Karpas-422 (cell line): ENCODE results near the gene GALNT17. TPM values are rescaled to one million over a fixed set of nuclear protein-coding genes. Genes with fewer than 3 reads are reported as not detected.

Source experiments
- DNase-seq: peaks from one replicate; pipeline ENCODE4 v3.0.0-alpha.2; 2015
- H2AFZ ChIP-seq: fragments of 200-600 bp; sonication (generic); 2 replicates; pipeline ENCODE4 v1.6.1; 2014; ENCODE audit warnings: antibody characterized with exemption, low read length, mixed read lengths
- H3K27ac ChIP-seq: fragments of 200-600 bp; sonication (generic); 2 replicates; pipeline ENCODE4 v1.5.1; 2014; ENCODE audit warnings: mild to moderate bottlenecking, low read length, moderate library complexity
- H3K27me3 ChIP-seq: fragments of 200-600 bp; sonication (generic); 2 replicates; pipeline ENCODE4 v1.6.1; 2014; ENCODE audit warnings: low read length, mixed read lengths
- H3K36me3 ChIP-seq: fragments of 200-600 bp; sonication (generic); 2 replicates; pipeline ENCODE4 v1.6.1; 2014; ENCODE audit warnings: low read length, mixed read lengths; ENCODE audit not compliant: insufficient read depth
- H3K4me1 ChIP-seq: fragments of 200-600 bp; sonication (generic); 2 replicates; pipeline ENCODE4 v1.6.1; 2014; ENCODE audit warnings: mild to moderate bottlenecking, low read length, mixed read lengths
- H3K4me2 ChIP-seq: fragments of 200-600 bp; sonication (generic); 2 replicates; pipeline ENCODE4 v1.6.1; 2014; ENCODE audit warnings: low read length, low read depth, mild to moderate bottlenecking; ENCODE audit not compliant: poor library complexity, severe bottlenecking
- H3K4me3 ChIP-seq: fragments of 200-600 bp; sonication (generic); 2 replicates; pipeline ENCODE4 v1.5.1; 2014; ENCODE audit warnings: mild to moderate bottlenecking, antibody characterized with exemption, low read length, mixed read lengths
- H3K79me2 ChIP-seq: fragments of 200-600 bp; sonication (generic); 2 replicates; pipeline ENCODE4 v1.6.1; 2014; ENCODE audit warnings: mild to moderate bottlenecking, low read length, mixed read lengths
- H3K9ac ChIP-seq: fragments of 200-600 bp; sonication (generic); 2 replicates; pipeline ENCODE4 v1.6.0; 2014; ENCODE audit warnings: low read length
- H3K9me2 ChIP-seq: fragments of 200-600 bp; sonication (generic), shearing (Covaris generic); replicated peaks from 2 replicates; pipeline ENCODE4 v1.6.0; 2014; ENCODE audit warnings: mild to moderate bottlenecking, low read length, moderate library complexity; ENCODE audit not compliant: insufficient read depth
- H3K9me3 ChIP-seq: fragments of 300-700, 200-600 bp; sonication (generic); 2 replicates; pipeline ENCODE4 v1.6.1; 2014; ENCODE audit warnings: low read length, mixed read lengths
- H4K20me1 ChIP-seq: fragments of 200-600 bp; sonication (generic); 2 replicates; pipeline ENCODE4 v1.6.1; 2014; ENCODE audit warnings: mild to moderate bottlenecking, antibody characterized with exemption, low read length, low read depth; ENCODE audit not compliant: insufficient read depth
- total RNA-seq: library from RNA; depleted of rRNA; stranded (reverse); fragments of >200 nt; shearing (Covaris generic); gene quantifications from 2 replicates; pipeline ENCODE4 v1.2.3, GENCODE V29; 2014; ENCODE audit warnings: low replicate concordance

The GALNT17 gene
- total RNA-seq, 1 experiment from 2014 or later: not detected

- H3K4me1 ChIP-seq: no peaks in the 10 kb centered on the region
- H3K27me3 ChIP-seq: no peaks in the 10 kb centered on the region
- no peak for DNase-seq
- H3K4me2 ChIP-seq: no peak overlapping the region
- H3K36me3 ChIP-seq: no peaks in the 10 kb centered on the region
- H2AFZ ChIP-seq: no peak overlapping the region
- no peak overlapping the region for H3K4me3 ChIP-seq
- H3K9ac ChIP-seq: no peak overlapping the region
- H4K20me1 ChIP-seq: no peaks in the 10 kb centered on the region
- H3K27ac ChIP-seq: no peak overlapping the region
- H3K9me3 ChIP-seq: no peaks in the 10 kb centered on the region
- H3K79me2 ChIP-seq: no peaks in the 10 kb centered on the region
- no peaks in the 10 kb centered on the region for H3K9me2 ChIP-seq
Observed at GRCh38 chr7:71668572-71668971, 536.6 kb downstream of the GALNT17 start.

- Histone ChIP-seq H4K20me1 (no peaks in the 10 kb centered on the region), H3K4me3 (no peak overlapping the region), H3K9ac (no peak overlapping the region), H3K36me3 (no peaks in the 10 kb centered on the region), H3K27ac (no peak overlapping the region), H2AFZ (no peak overlapping the region), H3K9me3 (no peaks in the 10 kb centered on the region), H3K4me1 (no peaks in the 10 kb centered on the region), H3K9me2 (no peaks in the 10 kb centered on the region), H3K4me2 (no peak overlapping the region), H3K79me2 (no peaks in the 10 kb centered on the region), H3K27me3 (no peaks in the 10 kb centered on the region)
- no peak for DNase-seq
Observed at GRCh38 chr7:71679480-71679879, 547.5 kb downstream of the GALNT17 start.

- H3K9ac ChIP-seq: no peak overlapping the region
- no peaks in the 10 kb centered on the region for H3K9me2 ChIP-seq
- H3K36me3 ChIP-seq: no peaks in the 10 kb centered on the region
- no peaks in the 10 kb centered on the region for H3K9me3 ChIP-seq
- H3K27me3 ChIP-seq: no peaks in the 10 kb centered on the region
- H3K27ac ChIP-seq: no peak overlapping the region
- H3K79me2 ChIP-seq: no peaks in the 10 kb centered on the region
- H3K4me2 ChIP-seq: no peak overlapping the region
- no peaks in the 10 kb centered on the region for H3K4me1 ChIP-seq
- no peak overlapping the region for H2AFZ ChIP-seq
- DNase-seq: no peak
- H4K20me1 ChIP-seq: no peaks in the 10 kb centered on the region
- H3K4me3 ChIP-seq: no peak overlapping the region
Observed at GRCh38 chr7:71682181-71682580, 550.2 kb downstream of the GALNT17 start.

- Histone ChIP-seq H3K4me2 (no peak overlapping the region), H3K4me1 (no peaks in the 10 kb centered on the region)
- no peak for DNase-seq
Observed at GRCh38 chr7:71682841-71683781, 551.2 kb downstream of the GALNT17 start.

GRCh38 chr7:71687286-71687685, 555.3 kb downstream of the GALNT17 start:
- Histone ChIP-seq H4K20me1 (no peaks in the 10 kb centered on the region), H3K4me1 (no peaks in the 10 kb centered on the region), H3K4me3 (no peak overlapping the region), H3K79me2 (no peaks in the 10 kb centered on the region), H2AFZ (no peak overlapping the region), H3K4me2 (no peak overlapping the region), H3K9me3 (no peaks in the 10 kb centered on the region), H3K9ac (no peak overlapping the region), H3K27ac (no peak overlapping the region), H3K27me3 (no peaks in the 10 kb centered on the region), H3K9me2 (no peaks in the 10 kb centered on the region), H3K36me3 (no peaks in the 10 kb centered on the region)
- no peak for DNase-seq

More at GRCh38 chr7:71682841-71683781, 551.2 kb downstream of the GALNT17 start:
- Histone ChIP-seq H3K9ac (no peak overlapping the region), H3K27ac (no peak overlapping the region), H3K79me2 (no peaks in the 10 kb centered on the region), H2AFZ (no peak overlapping the region), H3K9me2 (no peaks in the 10 kb centered on the region), H3K9me3 (no peaks in the 10 kb centered on the region), H3K4me3 (no peak overlapping the region), H3K36me3 (no peaks in the 10 kb centered on the region), H4K20me1 (no peaks in the 10 kb centered on the region), H3K27me3 (no peaks in the 10 kb centered on the region)

- no peaks in the 10 kb centered on the region for H3K9me3 ChIP-seq
- no peaks in the 10 kb centered on the region for H3K36me3 ChIP-seq
- no peak overlapping the region for H3K27ac ChIP-seq
- no peaks in the 10 kb centered on the region for H3K27me3 ChIP-seq
- H2AFZ ChIP-seq: no peak overlapping the region
- H3K9ac ChIP-seq: no peak overlapping the region
- H3K4me1 ChIP-seq: no peaks in the 10 kb centered on the region
- H4K20me1 ChIP-seq: no peaks in the 10 kb centered on the region
- no peaks in the 10 kb centered on the region for H3K9me2 ChIP-seq
- H3K4me2 ChIP-seq: no peak overlapping the region
- DNase-seq: no peak
- no peak overlapping the region for H3K4me3 ChIP-seq
- no peaks in the 10 kb centered on the region for H3K79me2 ChIP-seq
Observed at GRCh38 chr7:71687831-71688599, 556.1 kb downstream of the GALNT17 start.

- H3K9me3 ChIP-seq: no peaks in the 10 kb centered on the region
- no peak overlapping the region for H3K9ac ChIP-seq
- no peak for DNase-seq
- H3K9me2 ChIP-seq: no peaks in the 10 kb centered on the region
- H3K27ac ChIP-seq: no peak overlapping the region
- H3K79me2 ChIP-seq: no peaks in the 10 kb centered on the region
- H4K20me1 ChIP-seq: no peaks in the 10 kb centered on the region
- no peaks in the 10 kb centered on the region for H3K27me3 ChIP-seq
- H3K4me2 ChIP-seq: no peak overlapping the region
- no peaks in the 10 kb centered on the region for H3K4me1 ChIP-seq
- no peak overlapping the region for H2AFZ ChIP-seq
- no peak overlapping the region for H3K4me3 ChIP-seq
- no peaks in the 10 kb centered on the region for H3K36me3 ChIP-seq
Observed at GRCh38 chr7:71691538-71691937, 559.6 kb downstream of the GALNT17 start.

GRCh38 chr7:71694665-71695064, 562.7 kb downstream of the GALNT17 start:
- Histone ChIP-seq H3K9me2 (no peaks in the 10 kb centered on the region), H3K4me1 (no peaks in the 10 kb centered on the region), H4K20me1 (no peaks in the 10 kb centered on the region), H3K36me3 (no peaks in the 10 kb centered on the region), H3K27me3 (no peaks in the 10 kb centered on the region), H3K4me3 (no peak overlapping the region), H3K9me3 (no peaks in the 10 kb centered on the region), H3K27ac (no peak overlapping the region), H3K4me2 (no peak overlapping the region), H3K79me2 (no peaks in the 10 kb centered on the region), H2AFZ (no peak overlapping the region), H3K9ac (no peak overlapping the region)
- no peak for DNase-seq
